GM23338 (cell line): ENCODE data around the gene C9orf40. TPM values are rescaled to one million over a fixed set of nuclear protein-coding genes. Genes with fewer than 3 reads are reported as not detected.

ENCODE experiments used
- ATAC-seq: fragments of 200-7000 bp; cut with Tn5 transposase; 3 replicates; pipeline ENCODE4 v1.9.1; 2020
- DNase-seq: peaks from one replicate; pipeline ENCODE4 v3.0.0-alpha.2; 2015; ENCODE audit warnings: low spot score
- H2AFZ ChIP-seq: fragments of 200-600 bp; sonication (generic); 2 replicates; pipeline ENCODE4 v1.8.0; 2016; ENCODE audit warnings: antibody characterized with exemption, mild to moderate bottlenecking, moderate library complexity
- H3F3A ChIP-seq: fragments of 200-600 bp; sonication (generic); replicated peaks from 2 replicates; pipeline ENCODE4 v1.8.0; 2017; ENCODE audit warnings: antibody characterized with exemption, mixed run types, low read depth
- H3K27ac ChIP-seq: fragments of 200-600 bp; sonication (generic); 2 replicates; pipeline ENCODE4 v1.6.1; 2016; ENCODE audit warnings: low read depth
- H3K27me3 ChIP-seq: fragments of 200-600 bp; sonication (generic); 2 replicates; pipeline ENCODE4 v1.8.0; 2016; ENCODE audit warnings: mild to moderate bottlenecking, mixed run types, moderate library complexity; ENCODE audit not compliant: insufficient read depth
- H3K36me3 ChIP-seq: fragments of 200-600 bp; sonication (generic); 2 replicates; pipeline ENCODE4 v1.8.0; 2016; ENCODE audit warnings: mild to moderate bottlenecking; ENCODE audit not compliant: insufficient read depth
- H3K4me1 ChIP-seq: fragments of 200-600 bp; sonication (generic); 2 replicates; pipeline ENCODE4 v1.8.0; 2016; ENCODE audit warnings: mild to moderate bottlenecking, moderate library complexity; ENCODE audit not compliant: insufficient read depth
- H3K4me2 ChIP-seq: fragments of 200-600 bp; sonication (generic); 2 replicates; pipeline ENCODE4 v1.7.1; 2017; ENCODE audit warnings: mixed run types
- H3K4me3 ChIP-seq: fragments of 200-600 bp; sonication (generic); 2 replicates; pipeline ENCODE4 v1.6.1; 2016; ENCODE audit warnings: mixed run types
- H3K79me2 ChIP-seq: fragments of 200-600 bp; sonication (generic); replicated peaks from 2 replicates; pipeline ENCODE4 v1.8.0; 2017; ENCODE audit warnings: mild to moderate bottlenecking; ENCODE audit not compliant: insufficient read depth
- H3K9me2 ChIP-seq: fragments of 200-600 bp; sonication (generic); 2 replicates; pipeline ENCODE4 v1.8.0; 2017; ENCODE audit not compliant: insufficient read depth
- H4K20me1 ChIP-seq: fragments of 200-600 bp; sonication (generic); replicated peaks from 2 replicates; pipeline ENCODE4 v1.8.0; 2017; ENCODE audit warnings: mild to moderate bottlenecking; ENCODE audit not compliant: insufficient read depth
- H3K27ac Mint-ChIP-seq: 2 replicates; pipeline ENCODE4 v1.8.0; 2020; ENCODE audit warnings: inconsistent platforms, mild to moderate bottlenecking, moderate library complexity, mixed read lengths
- H3K27me3 Mint-ChIP-seq: 3 replicates; pipeline ENCODE4 v1.8.0; 2022; ENCODE audit warnings: low read depth, mild to moderate bottlenecking, moderate library complexity, mixed read lengths, inconsistent platforms; ENCODE audit not compliant: insufficient read depth, poor library complexity
- H3K36me3 Mint-ChIP-seq: 3 replicates; pipeline ENCODE4 v1.8.0; 2021; ENCODE audit warnings: low read depth, mild to moderate bottlenecking, inconsistent platforms, moderate library complexity, mixed read lengths
- H3K4me1 Mint-ChIP-seq: 3 replicates; pipeline ENCODE4 v1.8.0; 2020; ENCODE audit warnings: mild to moderate bottlenecking, inconsistent platforms, mixed read lengths
- H3K4me3 Mint-ChIP-seq: 3 replicates; pipeline ENCODE4 v1.8.0; 2021; ENCODE audit warnings: moderate library complexity, mild to moderate bottlenecking, inconsistent platforms, mixed read lengths
- H3K9me3 Mint-ChIP-seq: 3 replicates; pipeline ENCODE4 v1.8.0; 2020; ENCODE audit warnings: moderate library complexity, mild to moderate bottlenecking, inconsistent platforms, mixed read lengths
- CREB1 ChIP-seq: fragments of 250-450 bp; sonication (Bioruptor Pico); IDR thresholded peaks from 2 replicates; pipeline ENCODE4 v1.5.0; 2020; ENCODE audit warnings: low read depth, mild to moderate bottlenecking, moderate library complexity
- POLR2AphosphoS5 ChIP-seq: IDR thresholded peaks from 2 replicates; pipeline ENCODE4 v1.6.1; 2016; ENCODE audit warnings: antibody characterized with exemption, low read depth
- ZNF114 ChIP-seq: fragments of 250-450 bp; sonication (Bioruptor Pico); IDR thresholded peaks from 2 replicates; pipeline ENCODE4 v1.5.0; 2020; ENCODE audit warnings: mild to moderate bottlenecking, moderate library complexity
- polyA plus RNA-seq: library from polyadenylated mRNA; unstranded; fragments of >200 nt; fragmentation: Nextera tagmentation; extraction: Ambion mirVana; gene quantifications from 2 replicates; pipeline ENCODE4 v1.2.1, GENCODE V29; 2016
- total RNA-seq: library from RNA; depleted of rRNA; stranded (reverse); fragments of >200 nt; shearing (Covaris generic); gene quantifications from 2 replicates; pipeline ENCODE4 v1.2.3, GENCODE V29; 2014
- TF ChIP-seq, protein P1 (sequence below), 2 experiments: fragments of 200-600 bp in 1 of 2; sonication (generic) in 1 of 2; conservative IDR thresholded peaks; 2 replicates each; pipeline versions ENCODE4 v1.5.1 to v1.6.1; 2016 to 2017; ENCODE audit warnings: antibody characterized with exemption in 2 of 2, low read depth in 2 of 2, mild to moderate bottlenecking in 2 of 2, moderate library complexity in 1 of 2
- TF ChIP-seq, protein P2 (sequence below): fragments of 250-450 bp; sonication (Bioruptor Pico); IDR thresholded peaks from 2 replicates; pipeline ENCODE4 v1.5.0; 2020; ENCODE audit warnings: mild to moderate bottlenecking, moderate library complexity

The C9orf40 gene
- total and polyA plus RNA-seq, 2 experiments from 2014 or later: 11.1 to 11.4 TPM

GRCh38 chr9:74958587-74958986, 5.9 kb upstream of the C9orf40 start (continued):
- TF ChIP-seq, protein P1, sequence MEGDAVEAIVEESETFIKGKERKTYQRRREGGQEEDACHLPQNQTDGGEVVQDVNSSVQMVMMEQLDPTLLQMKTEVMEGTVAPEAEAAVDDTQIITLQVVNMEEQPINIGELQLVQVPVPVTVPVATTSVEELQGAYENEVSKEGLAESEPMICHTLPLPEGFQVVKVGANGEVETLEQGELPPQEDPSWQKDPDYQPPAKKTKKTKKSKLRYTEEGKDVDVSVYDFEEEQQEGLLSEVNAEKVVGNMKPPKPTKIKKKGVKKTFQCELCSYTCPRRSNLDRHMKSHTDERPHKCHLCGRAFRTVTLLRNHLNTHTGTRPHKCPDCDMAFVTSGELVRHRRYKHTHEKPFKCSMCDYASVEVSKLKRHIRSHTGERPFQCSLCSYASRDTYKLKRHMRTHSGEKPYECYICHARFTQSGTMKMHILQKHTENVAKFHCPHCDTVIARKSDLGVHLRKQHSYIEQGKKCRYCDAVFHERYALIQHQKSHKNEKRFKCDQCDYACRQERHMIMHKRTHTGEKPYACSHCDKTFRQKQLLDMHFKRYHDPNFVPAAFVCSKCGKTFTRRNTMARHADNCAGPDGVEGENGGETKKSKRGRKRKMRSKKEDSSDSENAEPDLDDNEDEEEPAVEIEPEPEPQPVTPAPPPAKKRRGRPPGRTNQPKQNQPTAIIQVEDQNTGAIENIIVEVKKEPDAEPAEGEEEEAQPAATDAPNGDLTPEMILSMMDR (conservative IDR thresholded peaks at IDR 0.05; ENCODE audit: low read depth in 2 of 2): no peak
- TF ChIP-seq ZNF114 (CRISPR knock-in tag): no peak
- no peak for TF ChIP-seq CREB1

DNA sequence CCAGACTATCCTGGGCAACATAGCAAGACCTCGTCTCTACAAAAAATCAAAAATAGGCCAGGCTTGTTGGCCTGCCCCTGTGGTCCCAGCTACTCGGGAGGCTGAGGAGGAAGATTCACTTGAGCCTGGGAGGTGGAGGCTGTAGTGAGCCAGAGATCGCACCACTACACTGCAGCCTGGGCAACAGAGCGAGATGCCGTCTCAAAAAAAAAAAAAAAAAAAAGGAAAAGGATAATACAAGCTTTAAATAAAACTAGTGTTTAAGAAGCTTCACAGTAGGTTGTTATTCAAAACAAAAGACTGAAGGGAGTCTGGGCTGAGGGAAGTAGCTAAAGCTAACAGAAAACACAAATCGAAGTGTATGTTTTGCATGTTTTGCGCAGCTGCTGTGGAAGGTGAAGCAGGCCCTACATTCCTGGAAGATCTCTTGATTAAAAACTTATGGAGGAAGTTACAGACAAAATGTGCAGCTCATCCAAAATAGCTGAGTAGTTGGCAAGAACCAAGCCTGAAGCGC, 581 bp upstream of the C9orf40 start:
- Histone ChIP-seq H3K79me2 (no peaks in the 10 kb centered on the region), H3K9me2 (no peaks in the 10 kb centered on the region), H3K27ac (no peak overlapping the region), H3K4me2 (peak overlapping the region; percentile 80), H3K4me1 (peaks cover 12% of the 10 kb centered on the region; the same call in 1 of the 2 replicates), H4K20me1 (no peaks in the 10 kb centered on the region), H3K27me3 (no peaks in the 10 kb centered on the region), H3K4me3 (peak overlapping the region; percentile 81), H3F3A (no peaks in the 10 kb centered on the region), H3K36me3 (no peaks in the 10 kb centered on the region), H2AFZ (peak overlapping the region; percentile 90)
- Mint-ChIP-seq H3K27me3 (peaks cover 10% of the 10 kb centered on the region), H3K4me3 (peak overlapping the region; percentile 82), H3K27ac (peak overlapping the region; percentile 62; the same call in 1 of the 2 replicates), H3K36me3 (no peaks in the 10 kb centered on the region), H3K4me1 (peaks cover 11% of the 10 kb centered on the region), H3K9me3 (peaks cover 4% of the 10 kb centered on the region; the same call in 2 of the 3 replicates)
- DNase-seq: no peak
- no peak for TF ChIP-seq ZNF114 (CRISPR knock-in tag)
- TF ChIP-seq, protein P2, sequence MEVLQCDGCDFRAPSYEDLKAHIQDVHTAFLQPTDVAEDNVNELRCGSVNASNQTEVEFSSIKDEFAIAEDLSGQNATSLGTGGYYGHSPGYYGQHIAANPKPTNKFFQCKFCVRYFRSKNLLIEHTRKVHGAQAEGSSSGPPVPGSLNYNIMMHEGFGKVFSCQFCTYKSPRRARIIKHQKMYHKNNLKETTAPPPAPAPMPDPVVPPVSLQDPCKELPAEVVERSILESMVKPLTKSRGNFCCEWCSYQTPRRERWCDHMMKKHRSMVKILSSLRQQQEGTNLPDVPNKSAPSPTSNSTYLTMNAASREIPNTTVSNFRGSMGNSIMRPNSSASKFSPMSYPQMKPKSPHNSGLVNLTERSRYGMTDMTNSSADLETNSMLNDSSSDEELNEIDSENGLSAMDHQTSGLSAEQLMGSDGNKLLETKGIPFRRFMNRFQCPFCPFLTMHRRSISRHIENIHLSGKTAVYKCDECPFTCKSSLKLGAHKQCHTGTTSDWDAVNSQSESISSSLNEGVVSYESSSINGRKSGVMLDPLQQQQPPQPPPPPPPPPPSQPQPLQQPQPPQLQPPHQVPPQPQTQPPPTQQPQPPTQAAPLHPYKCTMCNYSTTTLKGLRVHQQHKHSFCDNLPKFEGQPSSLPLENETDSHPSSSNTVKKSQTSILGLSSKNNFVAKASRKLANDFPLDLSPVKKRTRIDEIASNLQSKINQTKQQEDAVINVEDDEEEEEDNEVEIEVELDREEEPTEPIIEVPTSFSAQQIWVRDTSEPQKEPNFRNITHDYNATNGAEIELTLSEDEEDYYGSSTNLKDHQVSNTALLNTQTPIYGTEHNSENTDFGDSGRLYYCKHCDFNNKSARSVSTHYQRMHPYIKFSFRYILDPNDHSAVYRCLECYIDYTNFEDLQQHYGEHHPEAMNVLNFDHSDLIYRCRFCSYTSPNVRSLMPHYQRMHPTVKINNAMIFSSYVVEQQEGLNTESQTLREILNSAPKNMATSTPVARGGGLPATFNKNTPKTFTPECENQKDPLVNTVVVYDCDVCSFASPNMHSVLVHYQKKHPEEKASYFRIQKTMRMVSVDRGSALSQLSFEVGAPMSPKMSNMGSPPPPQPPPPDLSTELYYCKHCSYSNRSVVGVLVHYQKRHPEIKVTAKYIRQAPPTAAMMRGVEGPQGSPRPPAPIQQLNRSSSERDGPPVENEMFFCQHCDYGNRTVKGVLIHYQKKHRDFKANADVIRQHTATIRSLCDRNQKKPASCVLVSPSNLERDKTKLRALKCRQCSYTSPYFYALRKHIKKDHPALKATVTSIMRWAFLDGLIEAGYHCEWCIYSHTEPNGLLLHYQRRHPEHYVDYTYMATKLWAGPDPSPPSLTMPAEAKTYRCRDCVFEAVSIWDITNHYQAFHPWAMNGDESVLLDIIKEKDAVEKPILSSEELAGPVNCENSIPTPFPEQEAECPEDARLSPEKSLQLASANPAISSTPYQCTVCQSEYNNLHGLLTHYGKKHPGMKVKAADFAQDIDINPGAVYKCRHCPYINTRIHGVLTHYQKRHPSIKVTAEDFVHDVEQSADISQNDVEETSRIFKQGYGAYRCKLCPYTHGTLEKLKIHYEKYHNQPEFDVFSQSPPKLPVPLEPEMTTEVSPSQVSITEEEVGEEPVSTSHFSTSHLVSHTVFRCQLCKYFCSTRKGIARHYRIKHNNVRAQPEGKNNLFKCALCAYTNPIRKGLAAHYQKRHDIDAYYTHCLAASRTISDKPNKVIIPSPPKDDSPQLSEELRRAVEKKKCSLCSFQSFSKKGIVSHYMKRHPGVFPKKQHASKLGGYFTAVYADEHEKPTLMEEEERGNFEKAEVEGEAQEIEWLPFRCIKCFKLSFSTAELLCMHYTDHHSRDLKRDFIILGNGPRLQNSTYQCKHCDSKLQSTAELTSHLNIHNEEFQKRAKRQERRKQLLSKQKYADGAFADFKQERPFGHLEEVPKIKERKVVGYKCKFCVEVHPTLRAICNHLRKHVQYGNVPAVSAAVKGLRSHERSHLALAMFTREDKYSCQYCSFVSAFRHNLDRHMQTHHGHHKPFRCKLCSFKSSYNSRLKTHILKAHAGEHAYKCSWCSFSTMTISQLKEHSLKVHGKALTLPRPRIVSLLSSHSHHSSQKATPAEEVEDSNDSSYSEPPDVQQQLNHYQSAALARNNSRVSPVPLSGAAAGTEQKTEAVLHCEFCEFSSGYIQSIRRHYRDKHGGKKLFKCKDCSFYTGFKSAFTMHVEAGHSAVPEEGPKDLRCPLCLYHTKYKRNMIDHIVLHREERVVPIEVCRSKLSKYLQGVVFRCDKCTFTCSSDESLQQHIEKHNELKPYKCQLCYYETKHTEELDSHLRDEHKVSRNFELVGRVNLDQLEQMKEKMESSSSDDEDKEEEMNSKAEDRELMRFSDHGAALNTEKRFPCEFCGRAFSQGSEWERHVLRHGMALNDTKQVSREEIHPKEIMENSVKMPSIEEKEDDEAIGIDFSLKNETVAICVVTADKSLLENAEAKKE (CRISPR knock-in tag): no peak
- no peak for TF ChIP-seq POLR2AphosphoS5
- no peak for ATAC-seq
